Peyer's patch (tissue), 4 donors: ENCODE results near the gene SNAPC4. TPM values are rescaled to one million over a fixed set of nuclear protein-coding genes. Genes with fewer than 3 reads are reported as not detected.

Experiments used
- DNase-seq, 3 donors: peaks; one replicate each; pipeline ENCODE4 v3.0.0-alpha.2; 2017 to 2019
- H3K27ac ChIP-seq, 4 donors: fragments of 200-600 bp; sonication (generic); one replicate each; pipeline ENCODE4 v1.5.1; 2016 to 2019
- H3K27me3 ChIP-seq, 2 donors: fragments of 200-600 bp; sonication (generic); one replicate each; pipeline ENCODE4 v1.5.1; 2019
- H3K36me3 ChIP-seq, 3 donors: fragments of 200-600 bp; sonication (generic); one replicate each; pipeline ENCODE4 v1.5.1; 2016 to 2019
- H3K4me1 ChIP-seq, 4 donors: fragments of 200-600 bp; sonication (generic); one replicate each; pipeline ENCODE4 v1.5.1; 2016 to 2019
- H3K4me3 ChIP-seq, 4 donors: fragments of 200-600 bp; sonication (generic); 1 replicate in 3 of 4; 2 replicates in 1 of 4; pipeline ENCODE4 v1.5.1; 2016 to 2019; ENCODE audit warnings: mild to moderate bottlenecking in 1 of 4
- H3K9me3 ChIP-seq, 4 donors: fragments of 200-600 bp; sonication (generic); one replicate each; pipeline ENCODE4 v1.5.1; 2016 to 2019; ENCODE audit warnings: mild to moderate bottlenecking in 1 of 4
- POLR2A ChIP-seq, 2 donors: fragments of 450-650 bp; IDR thresholded peaks; one replicate each; pipeline ENCODE4 v1.5.1; 2017; ENCODE audit warnings: antibody characterized with exemption in 2 of 2, mild to moderate bottlenecking in 2 of 2, moderate library complexity in 2 of 2
- total RNA-seq, 4 donors: library from RNA; depleted of rRNA; stranded (reverse); fragments of >200 nt; gene quantifications; one replicate each; pipeline ENCODE4 v1.1.0, GENCODE V29; 2016
- TF ChIP-seq, protein P1 (sequence below), 6 experiments: fragments of 450-650 bp in 4 of 6; fragments of 200-600 bp in 2 of 6; sonication (generic) in 1 of 6; IDR thresholded peaks; one replicate each; pipeline ENCODE4 v1.5.1; 2017 to 2019; ENCODE audit warnings: antibody characterized with exemption in 6 of 6, mild to moderate bottlenecking in 3 of 6, moderate library complexity in 1 of 6

Gene SNAPC4
- total RNA-seq, 4 donors from 2014 or later = 6.3 to 58.6 (median 13.2) TPM

DNA sequence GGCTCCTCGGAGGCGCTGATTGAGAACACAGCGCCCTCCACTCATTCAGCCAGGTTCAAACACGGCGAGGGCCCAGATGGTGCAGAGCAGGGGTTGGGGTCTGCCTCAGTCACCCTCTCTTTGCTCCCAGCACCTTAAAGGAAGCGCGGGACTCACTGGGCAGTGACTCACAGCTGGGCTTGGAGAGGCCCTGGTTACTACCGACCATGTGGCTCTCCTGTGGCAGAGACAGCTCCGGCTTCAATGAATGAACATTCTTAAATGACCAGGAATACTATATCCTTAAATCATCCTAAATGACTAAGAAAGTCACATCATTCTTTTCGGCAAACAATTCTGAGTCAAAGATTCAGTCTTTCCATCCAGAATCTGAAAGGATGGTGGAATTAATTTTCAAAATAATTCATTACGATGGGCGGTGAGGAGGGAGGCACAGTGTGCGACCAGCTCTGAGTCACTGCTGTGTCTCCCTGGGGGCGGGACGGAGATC lies 41.3 kb upstream of the SNAPC4 start:
- Histone ChIP-seq H3K4me1 (peaks cover 0 to 31% (median 17%) of the 10 kb centered on the region in 4 donors), H3K27ac (no peak overlapping the region), H3K9me3 (no peaks in the 10 kb centered on the region), H3K36me3 (peaks cover 0 to 61% (median 0%) of the 10 kb centered on the region in 3 donors), H3K4me3 (no peak overlapping the region), H3K27me3 (no peaks in the 10 kb centered on the region)
- DNase-seq = no peak
- TF ChIP-seq POLR2A (IDR thresholded peaks at IDR 0.05) = no peak
- TF ChIP-seq, protein P1, sequence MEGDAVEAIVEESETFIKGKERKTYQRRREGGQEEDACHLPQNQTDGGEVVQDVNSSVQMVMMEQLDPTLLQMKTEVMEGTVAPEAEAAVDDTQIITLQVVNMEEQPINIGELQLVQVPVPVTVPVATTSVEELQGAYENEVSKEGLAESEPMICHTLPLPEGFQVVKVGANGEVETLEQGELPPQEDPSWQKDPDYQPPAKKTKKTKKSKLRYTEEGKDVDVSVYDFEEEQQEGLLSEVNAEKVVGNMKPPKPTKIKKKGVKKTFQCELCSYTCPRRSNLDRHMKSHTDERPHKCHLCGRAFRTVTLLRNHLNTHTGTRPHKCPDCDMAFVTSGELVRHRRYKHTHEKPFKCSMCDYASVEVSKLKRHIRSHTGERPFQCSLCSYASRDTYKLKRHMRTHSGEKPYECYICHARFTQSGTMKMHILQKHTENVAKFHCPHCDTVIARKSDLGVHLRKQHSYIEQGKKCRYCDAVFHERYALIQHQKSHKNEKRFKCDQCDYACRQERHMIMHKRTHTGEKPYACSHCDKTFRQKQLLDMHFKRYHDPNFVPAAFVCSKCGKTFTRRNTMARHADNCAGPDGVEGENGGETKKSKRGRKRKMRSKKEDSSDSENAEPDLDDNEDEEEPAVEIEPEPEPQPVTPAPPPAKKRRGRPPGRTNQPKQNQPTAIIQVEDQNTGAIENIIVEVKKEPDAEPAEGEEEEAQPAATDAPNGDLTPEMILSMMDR (IDR thresholded peaks at IDR 0.05) = no peak

DNA sequence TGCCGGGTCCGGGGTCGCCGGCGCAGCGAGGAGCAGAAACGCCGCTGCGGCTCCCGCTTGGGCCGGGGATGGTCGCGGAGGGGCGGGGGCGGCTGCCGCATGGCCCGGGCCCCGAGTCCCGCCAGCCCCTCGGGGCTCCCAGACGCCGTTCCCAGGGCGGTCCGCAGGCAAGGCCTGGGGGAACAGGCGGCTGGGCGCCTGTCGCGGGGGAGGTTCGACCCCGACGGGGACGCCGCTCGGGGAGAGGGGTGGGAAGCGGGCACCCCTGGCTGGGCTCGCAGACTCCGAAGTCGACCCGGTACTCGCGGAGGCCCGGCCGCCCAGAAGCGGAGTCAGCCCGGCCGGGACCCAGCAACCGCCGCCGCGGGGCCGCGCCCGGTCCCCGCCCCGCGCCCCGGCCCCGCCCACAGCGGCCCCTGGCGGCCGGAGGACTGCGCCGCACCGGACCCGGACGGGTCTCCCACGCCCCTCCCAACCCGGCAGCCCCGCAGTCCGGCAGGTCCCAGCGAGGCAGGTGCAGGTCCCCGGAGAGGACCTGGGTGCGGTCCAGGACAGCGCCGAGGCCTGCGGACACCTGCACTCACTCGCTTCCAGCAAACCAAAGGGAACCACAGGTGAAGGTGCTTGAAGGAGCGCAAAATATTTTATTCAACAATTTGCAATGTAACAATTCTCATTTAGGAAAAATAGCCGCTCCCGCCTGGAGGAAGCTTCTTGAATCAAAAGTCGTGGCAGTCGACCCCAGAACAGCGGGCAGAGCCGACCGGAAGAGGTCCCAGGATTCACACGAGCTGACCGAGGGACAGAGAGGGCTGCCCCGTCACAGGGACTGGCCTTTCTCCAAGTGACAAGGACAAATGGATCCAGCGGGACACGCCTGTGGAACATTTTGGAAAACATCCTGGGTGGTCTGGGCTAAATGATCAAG lies 39.8 kb upstream of the SNAPC4 start, which contains the start of gene INPP5E:
INPP5E (minus strand) TSS at position 365 of the 928 bp plus-strand sequence. CDS start 426 bp downstream, outside the sequence.
- Histone ChIP-seq H3K4me1 (peaks cover 0 to 33% (median 17%) of the 10 kb centered on the region in 4 donors), H3K9me3 (no peaks in the 10 kb centered on the region), H3K27ac (peak within 1 kb of the TSS; percentile 75 to 87 (median 78)), H3K4me3 (peak within 1 kb of the TSS; percentile 94 to 99 (median 96)), H3K27me3 (no peaks in the 10 kb centered on the region), H3K36me3 (peaks cover 0 to 48% (median 0%) of the 10 kb centered on the region in 3 donors)
- peak; percentile 65 to 86 (median 84) for DNase-seq
- TF ChIP-seq POLR2A (IDR thresholded peaks at IDR 0.05) = peak in 1 of 2 donors; percentile 30
- TF ChIP-seq, protein P1 (IDR thresholded peaks at IDR 0.05) = peak in 5 of 6 experiments; percentile 63 to 78 (median 73)

GRCh38 chr9:136438548-136439480 lies 38.8 kb upstream of the SNAPC4 start:
- TF ChIP-seq, protein P1 (IDR thresholded peaks at IDR 0.05) = no peak
- TF ChIP-seq POLR2A (IDR thresholded peaks at IDR 0.05) = no peak
- Histone ChIP-seq H3K4me3 (peak overlapping the region; percentile 94 to 99 (median 96)), H3K4me1 (peaks cover 0 to 33% (median 17%) of the 10 kb centered on the region in 4 donors), H3K9me3 (no peaks in the 10 kb centered on the region), H3K27me3 (no peaks in the 10 kb centered on the region), H3K27ac (peak overlapping the region; percentile 75 to 87 (median 78)), H3K36me3 (peaks cover 0 to 42% (median 0%) of the 10 kb centered on the region in 3 donors)
- peak; percentile 51 to 64 (median 56) for DNase-seq

- Histone ChIP-seq H3K36me3 (peaks cover 0 to 40% (median 0%) of the 10 kb centered on the region in 3 donors), H3K27me3 (no peaks in the 10 kb centered on the region), H3K4me3 (peak overlapping the region; percentile 94 to 99 (median 96)), H3K9me3 (no peaks in the 10 kb centered on the region), H3K4me1 (peaks cover 0 to 33% (median 17%) of the 10 kb centered on the region in 4 donors), H3K27ac (peak overlapping the region in 1 of 4 donors; percentile 87)
- DNase-seq = no peak
- TF ChIP-seq, protein P1 (IDR thresholded peaks at IDR 0.05) = no peak
Measured at GRCh38 chr9:136437839-136438547, 38.0 kb upstream of the SNAPC4 start.
